ENCODE data around the gene EXOC8.

The EXOC8 gene

GRCh38 chr1:231311720-231312431 lies 25.8 kb downstream of the EXOC8 start:
- Mint-ChIP-seq H3K4me3 (no peak overlapping the region), H3K9me3 (no peaks in the 10 kb centered on the region), H3K4me1 (peaks cover 6% of the 10 kb centered on the region), H3K27me3 (no peaks in the 10 kb centered on the region), H3K27ac (no peak overlapping the region), H3K36me3 (no peaks in the 10 kb centered on the region)
- no peak for ATAC-seq

- Mint-ChIP-seq H3K4me1 (no peaks in the 10 kb centered on the region), H3K4me3 (no peak overlapping the region), H3K27ac (no peak overlapping the region), H3K9me3 (no peaks in the 10 kb centered on the region), H3K27me3 (no peaks in the 10 kb centered on the region), H3K36me3 (no peaks in the 10 kb centered on the region)
- no peak for ATAC-seq
Observed at GRCh38 chr1:231310391-231310934, 27.2 kb downstream of the EXOC8 start.

GRCh38 chr1:231301990-231302389 lies 35.7 kb downstream of the EXOC8 start:
- no peak for ATAC-seq
- Mint-ChIP-seq H3K4me1 (no peaks in the 10 kb centered on the region), H3K27ac (no peak overlapping the region), H3K27me3 (no peaks in the 10 kb centered on the region), H3K4me3 (no peak overlapping the region), H3K9me3 (no peaks in the 10 kb centered on the region), H3K36me3 (no peaks in the 10 kb centered on the region)

GRCh38 chr1:231295938-231296337 lies 41.7 kb downstream of the EXOC8 start:
- Mint-ChIP-seq H3K27me3 (no peaks in the 10 kb centered on the region), H3K9me3 (no peaks in the 10 kb centered on the region), H3K36me3 (no peaks in the 10 kb centered on the region), H3K4me1 (no peaks in the 10 kb centered on the region), H3K4me3 (no peak overlapping the region), H3K27ac (no peak overlapping the region)
- no peak for ATAC-seq

- Mint-ChIP-seq H3K9me3 (no peaks in the 10 kb centered on the region), H3K27me3 (no peaks in the 10 kb centered on the region), H3K4me1 (no peaks in the 10 kb centered on the region), H3K27ac (no peak overlapping the region), H3K36me3 (no peaks in the 10 kb centered on the region), H3K4me3 (no peak overlapping the region)
- no peak for ATAC-seq
Observed at GRCh38 chr1:231286603-231287002, 51.0 kb downstream of the EXOC8 start.

- Mint-ChIP-seq H3K9me3 (no peaks in the 10 kb centered on the region), H3K4me1 (no peaks in the 10 kb centered on the region), H3K36me3 (no peaks in the 10 kb centered on the region), H3K27ac (no peak overlapping the region), H3K4me3 (no peak overlapping the region), H3K27me3 (no peaks in the 10 kb centered on the region)
- no peak for ATAC-seq
Observed at GRCh38 chr1:231284441-231284840, 53.2 kb downstream of the EXOC8 start.

Measured in stimulated activated memory B cell treated with anti-CD40 and anti-IgM and Interleukin-4, amounts not matched to agents 10 μg/mL and 1 μg/mL and 100 μg/mL, for 72 hours (primary cell).